ENCODE measurements around the gene ABCC3. TPM values are rescaled to one million over a fixed set of nuclear protein-coding genes. Genes with fewer than 3 reads are reported as not detected.

The ABCC3 gene
- total and polyA plus RNA-seq, 2 of the 8 experiments (the other 6 are each of a cell fraction or from before 2014, with no cell fraction given), result 0.35 to 0.37 TPM

GRCh38 chr17:50703162-50703561, 68.5 kb downstream of the ABCC3 start:
- no peak for FAIRE-seq

More at GRCh38 chr17:50703162-50703561, 68.5 kb downstream of the ABCC3 start:
- ChIA-PET POLR2A (ENCODE audit: partially characterized antibody) (no interaction called here), CTCF (ENCODE audit: partially characterized antibody) (interaction anchor here (0.6 to 4.1 kb wide), 5 partner anchors 8 to 158 kb away, joined by 3 to 26 read pairs (median 18); no protein-coding TSS in a partner anchor)
- no peaks in the 10 kb centered on the region for H3K27me3 ChIP-seq (replicated peaks in 1 of 4; ENCODE audit: control insufficient read depth in 3 of 4, extremely low read depth in 1 of 4, insufficient read depth in 3 of 4, low read length in 3 of 4)
- 93% methylated on average over 3 of the region's 3 CpGs; no CpG with 5 or more reads in 1 of the 2 experiments for WGBS, 2 experiments (ENCODE audit: extremely low coverage in 1 of 2, insufficient coverage in 1 of 2, insufficient read length in 1 of 2, insufficient replicate concordance in 2 of 2, low coverage in 1 of 2, low lambda C conversion rate in 2 of 2, missing lambda C conversion rate in 1 of 2)
- no peaks in the 10 kb centered on the region for H4K20me1 ChIP-seq (replicated peaks in 1 of 2; ENCODE audit: control insufficient read depth in 1 of 2, insufficient read depth in 2 of 2, low read length in 2 of 2)
- H2BK20ac ChIP-seq (ENCODE audit: low read length), result no peak overlapping the region
- H3K14ac ChIP-seq (ENCODE audit: insufficient read length), result no peak overlapping the region
- no peak for DNase-seq (ENCODE audit: low read depth in 1 of 2, low spot score in 2 of 2)
- no peak overlapping the region for H3K27ac ChIP-seq (ENCODE audit: low read depth, low read length)
- no peak overlapping the region for H3K4ac ChIP-seq (replicated peaks; ENCODE audit: insufficient read length, low read depth, low read length)
- TF ChIP-seq TCF12 (IDR thresholded peaks at IDR 0.05; ENCODE audit: low read depth, low read length), result no peak
- no peak for TF ChIP-seq SP2 (IDR thresholded peaks at IDR 0.05; ENCODE audit: low read length)
- no peak for TF ChIP-seq TEAD4 (IDR thresholded peaks at IDR 0.05; ENCODE audit: low read depth, low read length)
- TF ChIP-seq GABPA (IDR thresholded peaks at IDR 0.05; ENCODE audit: borderline replicate concordance, insufficient read depth, low read length), result no peak
- no peak for TF ChIP-seq SUZ12 (IDR thresholded peaks at IDR 0.05; ENCODE audit: low read length)
- TF ChIP-seq CREB1 (IDR thresholded peaks at IDR 0.05), result no peak
- no peak for TF ChIP-seq JUND (IDR thresholded peaks at IDR 0.05; ENCODE audit: low read length)
- H2BK12ac ChIP-seq (ENCODE audit: low read depth, low read length), result no peak overlapping the region
- no peaks in the 10 kb centered on the region; a peak in 2 of 7 replicates for H3K4me1 ChIP-seq (replicated peaks in 1 of 4; ENCODE audit: control insufficient read depth in 3 of 4, insufficient read depth in 4 of 4, low read length in 3 of 4)
- H2BK5ac ChIP-seq (ENCODE audit: low read depth, low read length), result no peak overlapping the region
- no peak overlapping the region for H3K4me2 ChIP-seq (ENCODE audit: insufficient read depth in 1 of 2, low read depth in 2 of 2, low read length in 2 of 2)
- no peak overlapping the region for H4K8ac ChIP-seq (ENCODE audit: extremely low read depth, insufficient read depth, low read length)
- H3K23ac ChIP-seq (ENCODE audit: insufficient read length), result no peak overlapping the region
- H4K91ac ChIP-seq (replicated peaks; ENCODE audit: insufficient read length, low read length), result no peak overlapping the region
- H4K5ac ChIP-seq (ENCODE audit: insufficient read length, low read depth, low read length), result no peak overlapping the region
- peaks cover 0 to 34% of the 10 kb centered on the region in 2 experiments; a peak in 3 of 4 replicates for H3K79me2 ChIP-seq (ENCODE audit: control insufficient read depth in 1 of 2, insufficient read depth in 2 of 2, low read length in 2 of 2)
- H3K23me2 ChIP-seq (ENCODE audit: low read depth, low read length), result peaks cover 2% of the 10 kb centered on the region
- H3K56ac ChIP-seq (replicated peaks; ENCODE audit: insufficient read length, low read depth, low read length), result no peak overlapping the region
- H2AFZ ChIP-seq (ENCODE audit: low read length), result no peak overlapping the region
- no peak overlapping the region for H2AK5ac ChIP-seq (ENCODE audit: low read depth, low read length)
- H3K9me3 ChIP-seq (ENCODE audit: insufficient read depth in 2 of 2, low read depth in 1 of 2, low read length in 1 of 2), result no peaks in the 10 kb centered on the region
- peaks cover 3% of the 10 kb centered on the region for H3K79me1 ChIP-seq (ENCODE audit: low read depth, low read length)
- no peak overlapping the region for H2BK15ac ChIP-seq (ENCODE audit: low read length)
- H2BK120ac ChIP-seq (replicated peaks; ENCODE audit: low read depth, low read length), result no peak overlapping the region
- peaks cover 8 to 28% (median 11%) of the 10 kb centered on the region in 4 experiments; a peak in 7 of 8 replicates for H3K36me3 ChIP-seq (ENCODE audit: control insufficient read depth in 2 of 4, insufficient read depth in 4 of 4, low read length in 3 of 4)
- no peak overlapping the region for H3K9ac ChIP-seq (replicated peaks in 1 of 4; ENCODE audit: extremely low read depth in 1 of 4, low read depth in 3 of 4, low read length in 3 of 4)
- no peak overlapping the region for H3K18ac ChIP-seq (ENCODE audit: extremely low read depth, low read length)
- no peak overlapping the region for H3K4me3 ChIP-seq (ENCODE audit: extremely low read depth in 1 of 4, insufficient read depth in 2 of 4, low read depth in 3 of 4, low read length in 4 of 4)

Measured in H1 (cell line).